HepG2 (cell line): Measurements from ENCODE around the gene CPPED1. TPM values are rescaled to one million over a fixed set of nuclear protein-coding genes. Genes with fewer than 3 reads are reported as not detected.

Source experiments
- CBX5 ChIP-seq: sonication (generic); formaldehyde crosslinking; IDR thresholded peaks from 2 replicates; pipeline ENCODE4 v1.4.0; 2020; ENCODE audit warnings: missing genetic modification reagents, borderline replicate concordance
- CENPX ChIP-seq: sonication (generic); formaldehyde crosslinking; IDR thresholded peaks from 2 replicates; pipeline ENCODE4 v1.9.0; 2021; ENCODE audit warnings: mild to moderate bottlenecking, missing genetic modification reagents, moderate library complexity
- CHD2 ChIP-seq: IDR thresholded peaks from 2 replicates; pipeline ENCODE4 v1.6.1; 2011; ENCODE audit warnings: low read depth, low read length, improper control_type of control experiment
- CREB1 ChIP-seq, 2 experiments: fragments of 450-650 bp in 1 of 2; IDR thresholded peaks; 2 replicates each; pipeline ENCODE4 v1.6.1; 2016 to 2017; ENCODE audit warnings: control low read depth in 1 of 2, mild to moderate bottlenecking in 1 of 2, missing compliant biosample characterization in 1 of 2, missing genetic modification characterization in 1 of 2
- HMGA1 ChIP-seq: sonication (generic); formaldehyde crosslinking; conservative IDR thresholded peaks from 2 replicates; pipeline ENCODE4 v1.4.0; 2020; ENCODE audit warnings: missing genetic modification reagents
- HNF4A ChIP-seq: sonication (generic); formaldehyde crosslinking; IDR thresholded peaks from 2 replicates; pipeline ENCODE4 v1.4.0; 2020; ENCODE audit warnings: missing genetic modification reagents
- IRX3 ChIP-seq: sonication (generic); formaldehyde crosslinking; IDR thresholded peaks from 2 replicates; pipeline ENCODE4 v1.8.1; 2023; ENCODE audit warnings: mild to moderate bottlenecking, low read depth, missing genetic modification reagents, borderline replicate concordance
- JUND ChIP-seq: sonication (generic); formaldehyde crosslinking; IDR thresholded peaks from 2 replicates; pipeline ENCODE4 v1.8.0; 2022; ENCODE audit warnings: mild to moderate bottlenecking, missing genetic modification reagents
- MTA3 ChIP-seq: sonication (generic); formaldehyde crosslinking; IDR thresholded peaks from 2 replicates; pipeline ENCODE4 v1.4.0; 2020; ENCODE audit warnings: missing genetic modification reagents
- MZF1 ChIP-seq: sonication (generic); formaldehyde crosslinking; IDR thresholded peaks from 2 replicates; pipeline ENCODE4 v1.8.1; 2023; ENCODE audit warnings: mild to moderate bottlenecking, missing genetic modification reagents, borderline replicate concordance
- NKX3-1 ChIP-seq: sonication (generic); formaldehyde crosslinking; IDR thresholded peaks from 2 replicates; pipeline ENCODE4 v1.5.0; 2020; ENCODE audit warnings: missing genetic modification reagents
- PAF1 ChIP-seq: IDR thresholded peaks from 2 replicates; pipeline ENCODE4 v1.6.1; 2016; ENCODE audit warnings: missing genetic modification reagents, missing compliant biosample characterization
- RARA ChIP-seq: IDR thresholded peaks from 2 replicates; pipeline ENCODE4 v1.6.1; 2016; ENCODE audit warnings: missing genetic modification reagents, missing compliant biosample characterization
- RXRA ChIP-seq: sonication (generic); formaldehyde crosslinking; IDR thresholded peaks from 2 replicates; pipeline ENCODE4 v1.5.1; 2020; ENCODE audit warnings: missing genetic modification reagents
- SCMH1 ChIP-seq: sonication (generic); formaldehyde crosslinking; IDR thresholded peaks from 2 replicates; pipeline ENCODE4 v1.9.0; 2021; ENCODE audit warnings: missing genetic modification reagents, mild to moderate bottlenecking, borderline replicate concordance
- TGIF2 ChIP-seq: IDR thresholded peaks from 2 replicates; pipeline ENCODE4 v1.6.1; 2016; ENCODE audit warnings: control low read depth, missing compliant biosample characterization
- TP53 ChIP-seq: sonication (generic); formaldehyde crosslinking; conservative IDR thresholded peaks from 2 replicates; pipeline ENCODE4 v1.4.0; 2020; ENCODE audit warnings: missing genetic modification reagents
- ZFP36L2 ChIP-seq: sonication (generic); formaldehyde crosslinking; IDR thresholded peaks from 2 replicates; pipeline ENCODE4 v1.4.0; 2020; ENCODE audit warnings: missing genetic modification reagents
- ZNF143 ChIP-seq: sonication (generic); formaldehyde crosslinking; IDR thresholded peaks from 2 replicates; pipeline ENCODE4 v1.4.0; 2020; ENCODE audit warnings: missing genetic modification reagents
- ZNF3 ChIP-seq: IDR thresholded peaks from 2 replicates; pipeline ENCODE4 v1.7.0; 2017; ENCODE audit warnings: inconsistent platforms
- ZNF333 ChIP-seq: sonication (generic); formaldehyde crosslinking; IDR thresholded peaks from 2 replicates; pipeline ENCODE4 v1.4.0; 2020; ENCODE audit warnings: mild to moderate bottlenecking, missing genetic modification reagents, borderline replicate concordance
- ZNF441 ChIP-seq: sonication (generic); formaldehyde crosslinking; IDR thresholded peaks from 2 replicates; pipeline ENCODE4 v1.7.0; 2021; ENCODE audit warnings: missing genetic modification reagents, borderline replicate concordance
- ZNF552 ChIP-seq: sonication (generic); formaldehyde crosslinking; IDR thresholded peaks from 2 replicates; pipeline ENCODE4 v1.9.0; 2022; ENCODE audit warnings: missing genetic modification reagents, mild to moderate bottlenecking, borderline replicate concordance
- ZNF569 ChIP-seq: sonication (generic); formaldehyde crosslinking; IDR thresholded peaks from 2 replicates; pipeline ENCODE4 v1.5.0; 2020; ENCODE audit warnings: mild to moderate bottlenecking, missing genetic modification reagents, moderate library complexity, borderline replicate concordance
- ZNF598 ChIP-seq: sonication (generic); formaldehyde crosslinking; IDR thresholded peaks from 2 replicates; pipeline ENCODE4 v1.5.1; 2020; ENCODE audit warnings: mild to moderate bottlenecking, missing genetic modification reagents, borderline replicate concordance
- ZNF672 ChIP-seq: sonication (generic); formaldehyde crosslinking; IDR thresholded peaks from 2 replicates; pipeline ENCODE4 v1.8.1; 2022; ENCODE audit warnings: missing genetic modification reagents
- ZNF782 ChIP-seq: sonication (generic); formaldehyde crosslinking; IDR thresholded peaks from 2 replicates; pipeline ENCODE4 v1.4.0; 2020; ENCODE audit warnings: missing genetic modification reagents, mild to moderate bottlenecking, borderline replicate concordance
- ZNF879 ChIP-seq: sonication (generic); formaldehyde crosslinking; IDR thresholded peaks from 2 replicates; pipeline ENCODE4 v1.8.1; 2023; ENCODE audit warnings: missing genetic modification reagents
- polyA plus RNA-seq, 8 experiments: library from polyadenylated mRNA; depleted of rRNA in 3 of 8; stranded (reverse) in 7 of 8; unstranded in 1 of 8; fragments of >200 nt; fragmentation: Illumina TruSeq in 4 of 8; extraction: Trizol in 4 of 8; gene quantifications; 2 replicates each; pipeline versions ENCODE4 v1.2.1 to v1.2.3, GENCODE V29; 2011 to 2016; ENCODE audit warnings: low read depth in 4 of 8, missing spikeins in 1 of 8, mixed read lengths in 1 of 8; ENCODE audit not compliant: insufficient read depth in 1 of 8
- total RNA-seq, 5 experiments: library from RNA; depleted of rRNA; stranded (reverse); fragments of >200 nt; fragmentation: Illumina TruSeq; extraction: Trizol; gene quantifications; 2 replicates each; pipeline ENCODE4 v1.2.3, GENCODE V29; 2016; ENCODE audit warnings: low read depth in 1 of 5
- TF ChIP-seq, protein P1 (sequence below): sonication (generic); formaldehyde crosslinking; conservative IDR thresholded peaks from 2 replicates; pipeline ENCODE4 v1.8.0; 2022; ENCODE audit warnings: missing genetic modification reagents
- TF ChIP-seq, protein P2 (sequence below): sonication (generic); formaldehyde crosslinking; IDR thresholded peaks from 2 replicates; pipeline ENCODE4 v1.4.0; 2020; ENCODE audit warnings: missing genetic modification reagents
- TF ChIP-seq, protein P3 (sequence below): sonication (generic); formaldehyde crosslinking; conservative IDR thresholded peaks from 2 replicates; pipeline ENCODE4 v1.4.0; 2020; ENCODE audit warnings: missing genetic modification reagents

The CPPED1 gene
- total and polyA plus RNA-seq, 2 of the 13 experiments (the other 11 are each of a cell fraction or from before 2014, with no cell fraction given) = 66.6 to 71.3 TPM

DNA sequence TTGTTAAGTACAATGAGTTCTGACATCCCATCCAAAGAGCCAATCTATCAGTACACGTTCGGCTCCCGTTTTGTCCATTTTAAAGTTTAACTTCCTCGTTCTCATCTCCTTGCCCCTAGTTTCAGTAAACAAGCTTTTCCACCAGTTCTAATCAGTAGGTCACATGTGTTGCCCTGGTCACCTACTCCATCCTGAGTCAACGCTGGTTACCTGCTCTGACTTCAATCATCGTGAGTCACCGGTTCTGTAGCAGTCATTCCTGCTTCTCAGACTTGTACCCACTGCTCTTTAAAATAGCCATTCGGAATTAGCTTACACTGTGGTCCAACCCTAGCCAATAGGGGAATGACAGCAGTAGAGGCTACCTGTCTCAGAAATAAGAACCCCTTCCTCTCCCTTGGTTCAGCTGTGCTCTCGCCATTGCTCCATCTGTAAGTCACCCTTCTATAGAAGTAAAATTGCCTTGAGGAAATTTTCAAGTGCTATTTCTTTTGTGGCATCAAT is 191.0 kb downstream of the CPPED1 start (continued):
- TF ChIP-seq, protein P1, sequence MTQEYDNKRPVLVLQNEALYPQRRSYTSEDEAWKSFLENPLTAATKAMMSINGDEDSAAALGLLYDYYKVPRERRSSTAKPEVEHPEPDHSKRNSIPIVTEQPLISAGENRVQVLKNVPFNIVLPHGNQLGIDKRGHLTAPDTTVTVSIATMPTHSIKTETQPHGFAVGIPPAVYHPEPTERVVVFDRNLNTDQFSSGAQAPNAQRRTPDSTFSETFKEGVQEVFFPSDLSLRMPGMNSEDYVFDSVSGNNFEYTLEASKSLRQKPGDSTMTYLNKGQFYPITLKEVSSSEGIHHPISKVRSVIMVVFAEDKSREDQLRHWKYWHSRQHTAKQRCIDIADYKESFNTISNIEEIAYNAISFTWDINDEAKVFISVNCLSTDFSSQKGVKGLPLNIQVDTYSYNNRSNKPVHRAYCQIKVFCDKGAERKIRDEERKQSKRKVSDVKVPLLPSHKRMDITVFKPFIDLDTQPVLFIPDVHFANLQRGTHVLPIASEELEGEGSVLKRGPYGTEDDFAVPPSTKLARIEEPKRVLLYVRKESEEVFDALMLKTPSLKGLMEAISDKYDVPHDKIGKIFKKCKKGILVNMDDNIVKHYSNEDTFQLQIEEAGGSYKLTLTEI = no peak
- TF ChIP-seq IRX3 (CRISPR knock-in tag) (no peak), ZNF3 (CRISPR knock-in tag) (no peak), NKX3-1 (peak; percentile 90), MTA3 (CRISPR knock-in tag) (no peak), RXRA (peak; percentile 59; the same call in 1 of the 2 replicates), JUND (CRISPR knock-in tag) (peak; percentile 90; the same call in 1 of the 2 replicates), ZNF552 (CRISPR knock-in tag) (no peak), ZNF569 (CRISPR knock-in tag) (no peak), ZNF672 (CRISPR knock-in tag) (no peak), ZNF143 (no peak), CHD2 (no peak), CREB1 (IDR thresholded peaks at IDR 0.05) (peak; percentile 81), CREB1 (CRISPR knock-in tag; IDR thresholded peaks at IDR 0.05) (no peak; the same call in 1 of the 2 replicates), ZNF782 (CRISPR knock-in tag) (0 out of 2 replicates have a peak, but pooled peaks have one; percentile 52), ZNF598 (CRISPR knock-in tag) (no peak), CENPX (CRISPR knock-in tag) (no peak), ZFP36L2 (CRISPR knock-in tag) (no peak), RARA (CRISPR knock-in tag) (peak; percentile 91), SCMH1 (no peak), TGIF2 (CRISPR knock-in tag) (no peak), TP53 (CRISPR knock-in tag) (no peak), CBX5 (CRISPR knock-in tag) (peak; percentile 79; the same call in 1 of the 2 replicates), ZNF441 (no peak), ZNF333 (no peak), PAF1 (no peak), HMGA1 (CRISPR knock-in tag) (no peak), HNF4A (CRISPR knock-in tag) (peak; percentile 67), MZF1 (CRISPR knock-in tag) (no peak), ZNF879 (CRISPR knock-in tag) (no peak)
- TF ChIP-seq, protein P2, sequence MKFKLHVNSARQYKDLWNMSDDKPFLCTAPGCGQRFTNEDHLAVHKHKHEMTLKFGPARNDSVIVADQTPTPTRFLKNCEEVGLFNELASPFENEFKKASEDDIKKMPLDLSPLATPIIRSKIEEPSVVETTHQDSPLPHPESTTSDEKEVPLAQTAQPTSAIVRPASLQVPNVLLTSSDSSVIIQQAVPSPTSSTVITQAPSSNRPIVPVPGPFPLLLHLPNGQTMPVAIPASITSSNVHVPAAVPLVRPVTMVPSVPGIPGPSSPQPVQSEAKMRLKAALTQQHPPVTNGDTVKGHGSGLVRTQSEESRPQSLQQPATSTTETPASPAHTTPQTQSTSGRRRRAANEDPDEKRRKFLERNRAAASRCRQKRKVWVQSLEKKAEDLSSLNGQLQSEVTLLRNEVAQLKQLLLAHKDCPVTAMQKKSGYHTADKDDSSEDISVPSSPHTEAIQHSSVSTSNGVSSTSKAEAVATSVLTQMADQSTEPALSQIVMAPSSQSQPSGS (CRISPR knock-in tag) = peak; percentile 40; the same call in 1 of the 2 replicates
- TF ChIP-seq, protein P3, sequence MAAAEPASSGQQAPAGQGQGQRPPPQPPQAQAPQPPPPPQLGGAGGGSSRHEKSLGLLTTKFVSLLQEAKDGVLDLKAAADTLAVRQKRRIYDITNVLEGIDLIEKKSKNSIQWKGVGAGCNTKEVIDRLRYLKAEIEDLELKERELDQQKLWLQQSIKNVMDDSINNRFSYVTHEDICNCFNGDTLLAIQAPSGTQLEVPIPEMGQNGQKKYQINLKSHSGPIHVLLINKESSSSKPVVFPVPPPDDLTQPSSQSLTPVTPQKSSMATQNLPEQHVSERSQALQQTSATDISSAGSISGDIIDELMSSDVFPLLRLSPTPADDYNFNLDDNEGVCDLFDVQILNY = no peak
